Epithelial cell of proximal tubule (primary cell): ENCODE measurements around the gene CES2. TPM values are rescaled to one million over a fixed set of nuclear protein-coding genes. Genes with fewer than 3 reads are reported as not detected.

ENCODE experiments used
- DNase-seq: peaks from one replicate; pipeline ENCODE4 v3.0.0-alpha.2; 2011; ENCODE audit warnings: low read depth
- H3K4me3 ChIP-seq: 2 replicates; pipeline ENCODE4 v1.5.1; 2011; ENCODE audit warnings: low read depth, mild to moderate bottlenecking, low read length
- CTCF ChIP-seq: conservative IDR thresholded peaks from 2 replicates; pipeline ENCODE4 v1.5.1; 2012; ENCODE audit warnings: low read depth, mild to moderate bottlenecking, low read length
- total RNA-seq: library from RNA; depleted of rRNA; stranded (reverse); fragments of >200 nt; gene quantifications from 2 replicates; pipeline ENCODE4 v1.2.3, GENCODE V29; 2015

CES2 gene
- total RNA-seq, 1 donor from 2014 or later = 20.9 TPM

- H3K4me3 ChIP-seq = peak overlapping the region; percentile 78
- DNase-seq = no peak
Measured at GRCh38 chr16:66936462-66936861, 1.1 kb downstream of the CES2 start.

GRCh38 chr16:66936889-66937554, 1.7 kb downstream of the CES2 start:
- TF ChIP-seq CTCF = no peak
- DNase-seq = no peak
- H3K4me3 ChIP-seq = no peak overlapping the region

More at GRCh38 chr16:66936462-66936861, 1.1 kb downstream of the CES2 start:
- no peak for TF ChIP-seq CTCF

GRCh38 chr16:66937725-66938337, 2.5 kb downstream of the CES2 start:
- no peak for DNase-seq
- TF ChIP-seq CTCF = no peak

GRCh38 chr16:66939366-66939765, 4.0 kb downstream of the CES2 start:
- no peak for TF ChIP-seq CTCF
- no peak overlapping the region for H3K4me3 ChIP-seq
- no peak for DNase-seq

More at GRCh38 chr16:66937725-66938337, 2.5 kb downstream of the CES2 start:
- H3K4me3 ChIP-seq = no peak overlapping the region

GRCh38 chr16:66940236-66940635, 4.9 kb downstream of the CES2 start:
- TF ChIP-seq CTCF = no peak
- H3K4me3 ChIP-seq = no peak overlapping the region
- DNase-seq = no peak

GRCh38 chr16:66942981-66943380, 7.7 kb downstream of the CES2 start:
- no peak for DNase-seq
- no peak for TF ChIP-seq CTCF

More at GRCh38 chr16:66942981-66943380, 7.7 kb downstream of the CES2 start:
- no peak overlapping the region for H3K4me3 ChIP-seq
